ENCODE data around the gene GULP1. TPM values are rescaled to one million over a fixed set of nuclear protein-coding genes. Genes with fewer than 3 reads are reported as not detected.

The GULP1 gene
- total RNA-seq, 2 donors from 2014 or later = 7.5 to 10.5 TPM

DNA sequence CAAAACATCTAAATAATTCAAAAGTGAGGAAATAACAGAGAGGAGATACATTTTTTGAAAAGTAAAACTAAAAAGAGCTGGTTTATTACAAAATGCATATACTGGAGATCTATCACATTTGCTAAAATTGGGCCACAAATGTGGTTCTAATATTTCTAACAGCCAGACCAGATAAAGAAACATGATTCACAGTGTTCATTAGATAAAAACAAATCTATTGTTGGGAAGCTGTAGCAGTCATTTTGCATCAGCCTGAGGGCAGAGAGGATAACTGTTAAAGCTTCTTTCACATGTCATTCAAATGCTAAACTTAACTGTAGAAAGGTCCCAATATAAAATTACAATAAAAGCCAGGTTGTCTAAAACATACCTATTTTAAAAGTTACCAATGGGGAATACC, 148.3 kb downstream of the GULP1 start:
- TF ChIP-seq, protein P1, sequence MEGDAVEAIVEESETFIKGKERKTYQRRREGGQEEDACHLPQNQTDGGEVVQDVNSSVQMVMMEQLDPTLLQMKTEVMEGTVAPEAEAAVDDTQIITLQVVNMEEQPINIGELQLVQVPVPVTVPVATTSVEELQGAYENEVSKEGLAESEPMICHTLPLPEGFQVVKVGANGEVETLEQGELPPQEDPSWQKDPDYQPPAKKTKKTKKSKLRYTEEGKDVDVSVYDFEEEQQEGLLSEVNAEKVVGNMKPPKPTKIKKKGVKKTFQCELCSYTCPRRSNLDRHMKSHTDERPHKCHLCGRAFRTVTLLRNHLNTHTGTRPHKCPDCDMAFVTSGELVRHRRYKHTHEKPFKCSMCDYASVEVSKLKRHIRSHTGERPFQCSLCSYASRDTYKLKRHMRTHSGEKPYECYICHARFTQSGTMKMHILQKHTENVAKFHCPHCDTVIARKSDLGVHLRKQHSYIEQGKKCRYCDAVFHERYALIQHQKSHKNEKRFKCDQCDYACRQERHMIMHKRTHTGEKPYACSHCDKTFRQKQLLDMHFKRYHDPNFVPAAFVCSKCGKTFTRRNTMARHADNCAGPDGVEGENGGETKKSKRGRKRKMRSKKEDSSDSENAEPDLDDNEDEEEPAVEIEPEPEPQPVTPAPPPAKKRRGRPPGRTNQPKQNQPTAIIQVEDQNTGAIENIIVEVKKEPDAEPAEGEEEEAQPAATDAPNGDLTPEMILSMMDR (IDR thresholded peaks at IDR 0.05) = no peak
- Histone ChIP-seq H3K9me3 (no peaks in the 10 kb centered on the region), H3K27ac (no peak overlapping the region), H3K4me1 (no peaks in the 10 kb centered on the region), H3K27me3 (no peaks in the 10 kb centered on the region), H3K4me3 (no peak overlapping the region), H3K36me3 (no peaks in the 10 kb centered on the region)
- DNase-seq (ENCODE audit: low spot score) = no peak

DNA sequence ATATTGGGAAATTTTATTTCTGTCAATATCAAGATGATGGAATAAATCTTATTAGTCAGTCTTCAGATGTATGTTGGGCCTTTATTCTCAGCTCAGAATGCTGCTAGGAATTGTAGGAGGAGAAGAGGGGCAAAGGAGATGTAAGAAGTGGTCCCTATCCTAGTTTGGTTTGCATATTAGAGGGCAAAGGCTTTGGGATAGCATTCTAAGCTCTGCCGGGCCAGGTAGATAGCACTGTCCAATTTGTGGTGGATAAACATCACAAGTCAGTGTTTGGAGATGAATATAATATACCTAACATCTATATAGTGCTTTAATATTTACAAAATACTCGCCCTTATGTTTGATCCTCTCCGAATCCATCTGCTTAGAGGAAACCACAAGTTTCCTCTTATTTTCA, 149.2 kb downstream of the GULP1 start:
- Histone ChIP-seq H3K4me3 (no peak overlapping the region), H3K9me3 (no peaks in the 10 kb centered on the region)
- TF ChIP-seq, protein P1 (IDR thresholded peaks at IDR 0.05) = no peak

DNA sequence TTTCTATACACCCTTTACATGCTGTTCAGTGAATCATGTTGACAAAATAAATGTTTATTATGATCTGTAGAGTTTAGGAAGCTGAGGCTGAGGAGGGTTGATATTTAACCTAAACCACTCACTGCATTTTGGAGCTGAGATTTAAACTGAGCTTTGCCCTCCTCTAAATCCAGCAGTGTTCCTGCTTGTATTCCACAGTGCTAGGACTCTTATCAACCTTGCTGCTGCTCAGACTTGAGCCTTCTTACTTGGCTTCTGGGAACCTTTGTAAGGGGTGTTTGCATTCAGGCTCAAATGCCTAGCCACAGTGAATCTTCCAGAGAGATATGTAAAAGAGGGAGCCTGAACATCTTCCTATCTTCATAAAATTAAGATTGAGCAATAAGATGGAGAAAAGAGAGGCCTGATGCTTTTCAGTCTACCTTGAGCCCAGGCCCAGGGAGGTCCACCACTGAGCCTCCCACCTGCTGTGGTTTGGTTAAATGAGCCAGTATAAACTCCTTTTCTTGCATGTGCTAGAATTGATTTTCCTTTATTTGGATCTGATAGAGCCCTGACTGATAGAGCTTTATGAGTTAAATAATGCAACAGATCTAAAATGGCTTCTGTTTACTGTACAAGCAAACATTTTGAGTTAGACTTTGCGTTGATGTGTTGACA, 149.7 kb downstream of the GULP1 start:
- H3K9me3 ChIP-seq = no peaks in the 10 kb centered on the region
- no peak overlapping the region for H3K27ac ChIP-seq
- DNase-seq (ENCODE audit: low spot score) = no peak
- no peaks in the 10 kb centered on the region for H3K27me3 ChIP-seq
- H3K36me3 ChIP-seq = no peaks in the 10 kb centered on the region
- H3K4me1 ChIP-seq = no peaks in the 10 kb centered on the region
- no peak overlapping the region for H3K4me3 ChIP-seq
- TF ChIP-seq, protein P1 (IDR thresholded peaks at IDR 0.05) = no peak

More for the DNA sequence above, 149.2 kb downstream of the GULP1 start:
- Histone ChIP-seq H3K36me3 (no peaks in the 10 kb centered on the region), H3K27me3 (no peaks in the 10 kb centered on the region), H3K27ac (no peak overlapping the region), H3K4me1 (no peaks in the 10 kb centered on the region)
- DNase-seq (ENCODE audit: low spot score) = no peak

DNA sequence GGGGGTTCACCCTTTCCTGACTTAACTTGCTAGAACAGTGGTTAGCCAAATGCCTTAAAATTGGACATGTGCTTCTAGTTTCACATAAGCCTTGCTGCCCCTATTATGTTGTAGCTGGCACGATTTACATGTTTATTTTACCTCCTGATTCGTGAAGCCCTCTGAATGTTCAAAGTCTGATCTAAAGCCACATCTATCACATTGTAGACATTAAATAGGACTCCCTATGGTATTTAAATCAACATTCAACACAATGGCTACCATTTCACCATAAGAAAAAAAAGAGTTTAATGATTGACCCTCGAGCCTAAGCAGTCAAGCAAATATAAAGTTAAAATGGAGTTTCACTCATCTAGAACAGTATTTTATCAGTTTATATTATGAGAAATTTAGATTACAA, 151.5 kb downstream of the GULP1 start:
- Histone ChIP-seq H3K27ac (no peak overlapping the region), H3K27me3 (no peaks in the 10 kb centered on the region), H3K36me3 (no peaks in the 10 kb centered on the region), H3K4me1 (no peaks in the 10 kb centered on the region), H3K4me3 (no peak overlapping the region), H3K9me3 (no peaks in the 10 kb centered on the region)
- no peak for DNase-seq (ENCODE audit: low spot score)
- TF ChIP-seq, protein P1 (IDR thresholded peaks at IDR 0.05) = no peak

DNA sequence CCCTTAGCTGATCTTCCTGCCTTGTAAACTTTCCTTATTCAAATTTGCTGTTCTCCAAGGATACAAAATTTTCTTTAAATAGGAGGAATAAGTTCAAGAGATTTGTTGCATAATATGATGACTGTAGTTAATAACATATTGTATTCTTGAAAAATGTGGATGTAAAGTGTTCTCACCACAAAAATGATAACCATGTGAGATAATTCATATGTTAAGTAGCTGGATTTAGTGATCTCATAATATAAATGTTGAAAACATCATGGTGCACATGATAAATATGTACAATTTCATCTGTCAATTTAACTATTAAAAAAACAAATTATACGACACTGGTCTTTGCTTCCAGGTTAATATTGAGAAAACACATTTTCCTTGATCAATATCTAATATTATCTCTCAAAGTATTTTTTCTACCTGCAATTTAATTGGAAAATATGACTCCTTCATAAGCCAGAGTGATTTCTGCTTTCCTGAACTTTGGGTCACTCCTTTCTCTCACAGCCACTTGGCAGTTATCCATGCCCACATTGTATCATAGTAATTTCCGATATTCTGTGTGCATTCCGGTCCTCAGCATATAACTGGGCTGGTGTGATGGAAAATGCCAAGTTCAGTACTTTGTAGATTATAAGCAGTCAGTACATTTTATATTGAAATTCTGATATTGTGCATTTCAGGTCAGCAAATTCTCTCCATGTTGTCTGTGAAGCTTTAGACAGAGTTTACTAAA, 152.6 kb downstream of the GULP1 start:
- Histone ChIP-seq H3K4me3 (no peak overlapping the region), H3K27ac (no peak overlapping the region), H3K27me3 (no peaks in the 10 kb centered on the region), H3K9me3 (no peaks in the 10 kb centered on the region), H3K4me1 (no peaks in the 10 kb centered on the region), H3K36me3 (no peaks in the 10 kb centered on the region)
- DNase-seq (ENCODE audit: low spot score) = no peak
- TF ChIP-seq, protein P1 (IDR thresholded peaks at IDR 0.05) = no peak
